Measurements from ENCODE around the gene DMRTB1.

The DMRTB1 gene

GRCh38 chr1:53449021-53449420, 10.2 kb upstream of the DMRTB1 start:
- H3K4me3 ChIP-seq (ENCODE audit: low read depth in 1 of 2, low read length in 2 of 2), result no peak overlapping the region
- H3K9me3 ChIP-seq (ENCODE audit: control insufficient read depth in 1 of 2, low read length in 2 of 2), result no peaks in the 10 kb centered on the region
- no peaks in the 10 kb centered on the region for H3K4me1 ChIP-seq (ENCODE audit: control insufficient read depth in 1 of 2, insufficient read depth in 2 of 2, low read length in 2 of 2)
- H3K27me3 ChIP-seq (ENCODE audit: control insufficient read depth in 1 of 2, insufficient read depth in 2 of 2, low read length in 2 of 2), result peaks cover 0 to 14% of the 10 kb centered on the region in 2 donors
- no peaks in the 10 kb centered on the region for H3K36me3 ChIP-seq (ENCODE audit: control insufficient read depth in 1 of 2, insufficient read depth in 2 of 2, low read length in 2 of 2)
- no peak overlapping the region for H3K27ac ChIP-seq (ENCODE audit: low read depth, low read length)
- H3K9ac ChIP-seq (ENCODE audit: low read depth in 1 of 2, low read length in 2 of 2), result no peak overlapping the region

GRCh38 chr1:53449693-53450092, 9.5 kb upstream of the DMRTB1 start:
- no peaks in the 10 kb centered on the region for H3K9me3 ChIP-seq (ENCODE audit: control insufficient read depth in 1 of 2, low read length in 2 of 2)
- H3K9ac ChIP-seq (ENCODE audit: low read depth in 1 of 2, low read length in 2 of 2), result no peak overlapping the region
- no peak overlapping the region for H3K4me3 ChIP-seq (ENCODE audit: low read depth in 1 of 2, low read length in 2 of 2)
- H3K27me3 ChIP-seq (ENCODE audit: control insufficient read depth in 1 of 2, insufficient read depth in 2 of 2, low read length in 2 of 2), result peaks cover 0 to 14% of the 10 kb centered on the region in 2 donors
- no peaks in the 10 kb centered on the region for H3K4me1 ChIP-seq (ENCODE audit: control insufficient read depth in 1 of 2, insufficient read depth in 2 of 2, low read length in 2 of 2)
- H3K36me3 ChIP-seq (ENCODE audit: control insufficient read depth in 1 of 2, insufficient read depth in 2 of 2, low read length in 2 of 2), result no peaks in the 10 kb centered on the region
- H3K27ac ChIP-seq (ENCODE audit: low read depth, low read length), result no peak overlapping the region

- no peaks in the 10 kb centered on the region for H3K4me1 ChIP-seq (ENCODE audit: control insufficient read depth in 1 of 2, insufficient read depth in 2 of 2, low read length in 2 of 2)
- peaks cover 0 to 14% of the 10 kb centered on the region in 2 donors for H3K27me3 ChIP-seq (ENCODE audit: control insufficient read depth in 1 of 2, insufficient read depth in 2 of 2, low read length in 2 of 2)
- no peaks in the 10 kb centered on the region for H3K9me3 ChIP-seq (ENCODE audit: control insufficient read depth in 1 of 2, low read length in 2 of 2)
- no peaks in the 10 kb centered on the region for H3K36me3 ChIP-seq (ENCODE audit: control insufficient read depth in 1 of 2, insufficient read depth in 2 of 2, low read length in 2 of 2)
- H3K9ac ChIP-seq (ENCODE audit: low read depth in 1 of 2, low read length in 2 of 2), result no peak overlapping the region
- no peak overlapping the region for H3K4me3 ChIP-seq (ENCODE audit: low read depth in 1 of 2, low read length in 2 of 2)
- H3K27ac ChIP-seq (ENCODE audit: low read depth, low read length), result no peak overlapping the region
Observed at GRCh38 chr1:53450225-53450624, 9.0 kb upstream of the DMRTB1 start.

GRCh38 chr1:53454019-53454418, 5.2 kb upstream of the DMRTB1 start:
- peaks cover 0 to 4% of the 10 kb centered on the region in 2 donors for H3K27me3 ChIP-seq (ENCODE audit: control insufficient read depth in 1 of 2, insufficient read depth in 2 of 2, low read length in 2 of 2)
- H3K27ac ChIP-seq (ENCODE audit: low read depth, low read length), result no peak overlapping the region
- no peak overlapping the region for H3K4me3 ChIP-seq (ENCODE audit: low read depth in 1 of 2, low read length in 2 of 2)
- H3K9me3 ChIP-seq (ENCODE audit: control insufficient read depth in 1 of 2, low read length in 2 of 2), result no peaks in the 10 kb centered on the region
- no peaks in the 10 kb centered on the region for H3K4me1 ChIP-seq (ENCODE audit: control insufficient read depth in 1 of 2, insufficient read depth in 2 of 2, low read length in 2 of 2)
- H3K9ac ChIP-seq (ENCODE audit: low read depth in 1 of 2, low read length in 2 of 2), result no peak overlapping the region
- H3K36me3 ChIP-seq (ENCODE audit: control insufficient read depth in 1 of 2, insufficient read depth in 2 of 2, low read length in 2 of 2), result no peaks in the 10 kb centered on the region

- H3K9me3 ChIP-seq (ENCODE audit: control insufficient read depth in 1 of 2, low read length in 2 of 2), result no peaks in the 10 kb centered on the region
- H3K4me1 ChIP-seq (ENCODE audit: control insufficient read depth in 1 of 2, insufficient read depth in 2 of 2, low read length in 2 of 2), result no peaks in the 10 kb centered on the region
- no peak overlapping the region for H3K27ac ChIP-seq (ENCODE audit: low read depth, low read length)
- H3K4me3 ChIP-seq (ENCODE audit: low read depth in 1 of 2, low read length in 2 of 2), result no peak overlapping the region
- H3K36me3 ChIP-seq (ENCODE audit: control insufficient read depth in 1 of 2, insufficient read depth in 2 of 2, low read length in 2 of 2), result no peaks in the 10 kb centered on the region
- no peak overlapping the region for H3K9ac ChIP-seq (ENCODE audit: low read depth in 1 of 2, low read length in 2 of 2)
- H3K27me3 ChIP-seq (ENCODE audit: control insufficient read depth in 1 of 2, insufficient read depth in 2 of 2, low read length in 2 of 2), result no peaks in the 10 kb centered on the region
Observed at GRCh38 chr1:53455364-53455991, 3.7 kb upstream of the DMRTB1 start.

- Histone ChIP-seq H3K27ac (ENCODE audit: low read depth, low read length) (no peak overlapping the region), H3K9me3 (ENCODE audit: control insufficient read depth in 1 of 2, low read length in 2 of 2) (no peaks in the 10 kb centered on the region), H3K4me3 (ENCODE audit: low read depth in 1 of 2, low read length in 2 of 2) (no peak overlapping the region), H3K9ac (ENCODE audit: low read depth in 1 of 2, low read length in 2 of 2) (no peak overlapping the region), H3K27me3 (ENCODE audit: control insufficient read depth in 1 of 2, insufficient read depth in 2 of 2, low read length in 2 of 2) (no peaks in the 10 kb centered on the region), H3K36me3 (ENCODE audit: control insufficient read depth in 1 of 2, insufficient read depth in 2 of 2, low read length in 2 of 2) (no peaks in the 10 kb centered on the region), H3K4me1 (ENCODE audit: control insufficient read depth in 1 of 2, insufficient read depth in 2 of 2, low read length in 2 of 2) (no peaks in the 10 kb centered on the region)
Observed at GRCh38 chr1:53458634-53459033, 565 bp upstream of the DMRTB1 start.

- Histone ChIP-seq H3K4me3 (ENCODE audit: low read depth in 1 of 2, low read length in 2 of 2) (no peak overlapping the region), H3K9me3 (ENCODE audit: control insufficient read depth in 1 of 2, low read length in 2 of 2) (no peaks in the 10 kb centered on the region)
Observed at GRCh38 chr1:53460211-53460634, 1.0 kb downstream of the DMRTB1 start.

GRCh38 chr1:53460666-53461322, 1.6 kb downstream of the DMRTB1 start:
- no peak overlapping the region for H3K4me3 ChIP-seq (ENCODE audit: low read depth in 1 of 2, low read length in 2 of 2)
- H3K9ac ChIP-seq (ENCODE audit: low read depth in 1 of 2, low read length in 2 of 2), result no peak overlapping the region
- H3K36me3 ChIP-seq (ENCODE audit: control insufficient read depth in 1 of 2, insufficient read depth in 2 of 2, low read length in 2 of 2), result no peaks in the 10 kb centered on the region
- no peaks in the 10 kb centered on the region for H3K4me1 ChIP-seq (ENCODE audit: control insufficient read depth in 1 of 2, insufficient read depth in 2 of 2, low read length in 2 of 2)
- H3K27ac ChIP-seq (ENCODE audit: low read depth, low read length), result no peak overlapping the region
- H3K27me3 ChIP-seq (ENCODE audit: control insufficient read depth in 1 of 2, insufficient read depth in 2 of 2, low read length in 2 of 2), result no peaks in the 10 kb centered on the region
- H3K9me3 ChIP-seq (ENCODE audit: control insufficient read depth in 1 of 2, low read length in 2 of 2), result no peaks in the 10 kb centered on the region

More at GRCh38 chr1:53460211-53460634, 1.0 kb downstream of the DMRTB1 start:
- no peak overlapping the region for H3K9ac ChIP-seq (ENCODE audit: low read depth in 1 of 2, low read length in 2 of 2)
- H3K27me3 ChIP-seq (ENCODE audit: control insufficient read depth in 1 of 2, insufficient read depth in 2 of 2, low read length in 2 of 2), result no peaks in the 10 kb centered on the region
- H3K27ac ChIP-seq (ENCODE audit: low read depth, low read length), result no peak overlapping the region
- H3K36me3 ChIP-seq (ENCODE audit: control insufficient read depth in 1 of 2, insufficient read depth in 2 of 2, low read length in 2 of 2), result no peaks in the 10 kb centered on the region
- H3K4me1 ChIP-seq (ENCODE audit: control insufficient read depth in 1 of 2, insufficient read depth in 2 of 2, low read length in 2 of 2), result no peaks in the 10 kb centered on the region

- H3K27me3 ChIP-seq (ENCODE audit: control insufficient read depth in 1 of 2, insufficient read depth in 2 of 2, low read length in 2 of 2), result no peaks in the 10 kb centered on the region
Observed at GRCh38 chr1:53461323-53462044, 2.3 kb downstream of the DMRTB1 start.

GRCh38 chr1:53462193-53462592, 3.0 kb downstream of the DMRTB1 start:
- H3K9me3 ChIP-seq (ENCODE audit: control insufficient read depth in 1 of 2, low read length in 2 of 2), result no peaks in the 10 kb centered on the region
- no peak overlapping the region for H3K27ac ChIP-seq (ENCODE audit: low read depth, low read length)
- H3K4me3 ChIP-seq (ENCODE audit: low read depth in 1 of 2, low read length in 2 of 2), result no peak overlapping the region
- no peaks in the 10 kb centered on the region for H3K27me3 ChIP-seq (ENCODE audit: control insufficient read depth in 1 of 2, insufficient read depth in 2 of 2, low read length in 2 of 2)
- H3K9ac ChIP-seq (ENCODE audit: low read depth in 1 of 2, low read length in 2 of 2), result no peak overlapping the region
- no peaks in the 10 kb centered on the region for H3K36me3 ChIP-seq (ENCODE audit: control insufficient read depth in 1 of 2, insufficient read depth in 2 of 2, low read length in 2 of 2)
- H3K4me1 ChIP-seq (ENCODE audit: control insufficient read depth in 1 of 2, insufficient read depth in 2 of 2, low read length in 2 of 2), result no peaks in the 10 kb centered on the region

More at GRCh38 chr1:53461323-53462044, 2.3 kb downstream of the DMRTB1 start:
- Histone ChIP-seq H3K27ac (ENCODE audit: low read depth, low read length) (no peak overlapping the region), H3K36me3 (ENCODE audit: control insufficient read depth in 1 of 2, insufficient read depth in 2 of 2, low read length in 2 of 2) (no peaks in the 10 kb centered on the region), H3K9ac (ENCODE audit: low read depth in 1 of 2, low read length in 2 of 2) (no peak overlapping the region), H3K9me3 (ENCODE audit: control insufficient read depth in 1 of 2, low read length in 2 of 2) (no peaks in the 10 kb centered on the region), H3K4me1 (ENCODE audit: control insufficient read depth in 1 of 2, insufficient read depth in 2 of 2, low read length in 2 of 2) (no peaks in the 10 kb centered on the region), H3K4me3 (ENCODE audit: low read depth in 1 of 2, low read length in 2 of 2) (no peak overlapping the region)
